ENCODE measurements around the gene FAM209A.

GRCh38 chr20:56566621-56567020 is 42.1 kb downstream of the FAM209A start:
- no peak for TF ChIP-seq CTCF (IDR thresholded peaks at IDR 0.05; ENCODE audit: low read length)
- no peak for TF ChIP-seq EZH2 (IDR thresholded peaks at IDR 0.05; ENCODE audit: borderline replicate concordance, low read length)
